HG02943 (cell line): ENCODE results near the gene HBA2.
"Not testable (repeated sequence)": the region's sequence is repeated elsewhere in the genome, so short reads cannot be mapped to it uniquely, and the experiment has no call there.

ENCODE experiments used
- ATAC-seq: cut with Tn5 transposase; IDR thresholded peaks from one replicate; pipeline ENCODE4 v1.9.1; 2021; ENCODE audit warnings: mild to moderate bottlenecking, low read depth, moderate library complexity; ENCODE audit not compliant: unreplicated experiment

Gene HBA2

GRCh38 chr16:172374-172941 is at the start of gene HBA2:
HBA2 (plus strand) TSS chr16:172876; CDS start chr16:172913, 37 bp downstream.
- ATAC-seq = not testable (repeated sequence)

- not testable (repeated sequence) for ATAC-seq
Measured at GRCh38 chr16:123558-124350, 48.9 kb upstream of the HBA2 start.

DNA sequence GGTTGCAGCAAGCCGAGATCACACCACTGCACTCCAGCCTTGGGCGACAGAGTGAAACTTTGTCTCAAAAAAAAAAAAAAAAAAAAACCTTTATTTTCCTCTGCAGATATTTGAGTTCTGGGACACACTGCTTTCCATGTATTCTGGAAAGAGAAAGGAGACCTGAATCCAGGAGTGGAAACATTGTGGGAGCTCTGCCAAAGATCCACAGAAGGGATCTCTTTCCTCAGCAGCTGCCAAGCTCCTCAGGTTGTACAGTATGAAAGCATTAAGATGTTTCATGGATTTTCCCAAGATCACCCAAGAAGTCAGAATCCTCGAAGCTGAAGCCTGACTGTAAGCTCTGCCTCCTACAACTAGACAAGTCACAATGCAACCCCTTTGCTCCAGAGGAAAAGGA is 47.7 kb upstream of the HBA2 start:
- ATAC-seq = no peak

DNA sequence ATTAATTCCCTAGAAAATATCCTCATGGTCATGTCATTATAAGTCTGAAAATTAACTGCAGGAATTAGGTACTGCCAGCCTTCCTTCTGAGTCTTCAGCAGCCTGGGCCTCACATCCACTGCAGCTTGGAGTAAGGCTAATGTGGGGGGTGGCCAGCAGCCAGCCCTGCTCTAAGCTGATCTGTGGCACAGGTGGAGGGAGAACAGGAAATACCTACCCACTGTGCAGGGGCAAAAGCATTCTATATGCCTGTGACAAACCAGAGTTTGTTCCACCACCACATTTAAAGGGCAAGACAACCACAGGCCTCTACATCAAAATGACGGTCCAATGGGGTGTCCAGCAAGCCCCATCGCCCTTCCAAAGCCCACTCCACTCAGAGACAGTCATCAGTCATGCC is 43.6 kb upstream of the HBA2 start:
- ATAC-seq = no peak

- ATAC-seq = no peak
Measured at GRCh38 chr16:130533-131173, 42.0 kb upstream of the HBA2 start.

- ATAC-seq = no peak
Measured at GRCh38 chr16:132120-132519, 40.6 kb upstream of the HBA2 start.

GRCh38 chr16:133716-134115 is 39.0 kb upstream of the HBA2 start:
- no peak for ATAC-seq

DNA sequence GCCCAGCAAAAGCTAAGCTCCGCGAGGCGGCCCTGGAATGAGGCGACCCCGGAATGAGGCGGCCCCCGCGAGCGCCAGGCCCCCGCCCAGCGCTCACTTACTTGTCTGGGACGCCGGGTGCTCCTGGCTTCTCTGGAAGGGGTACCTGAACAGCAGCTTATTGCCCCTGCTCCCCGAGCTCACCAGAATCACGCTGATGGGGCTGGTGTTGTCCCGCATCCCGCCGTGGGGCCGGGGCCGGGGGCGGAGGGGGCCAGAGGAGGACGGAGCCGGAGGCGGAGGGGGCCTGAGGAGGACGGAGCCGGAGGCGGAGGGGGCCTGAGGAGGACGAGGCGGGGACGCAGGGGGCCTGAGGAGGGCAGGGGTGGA is 34.6 kb upstream of the HBA2 start:
- no peak for ATAC-seq

GRCh38 chr16:140175-140857 is 32.4 kb upstream of the HBA2 start:
- ATAC-seq = no peak

- ATAC-seq = no peak
Measured at GRCh38 chr16:142405-142967, 30.2 kb upstream of the HBA2 start.

GRCh38 chr16:143047-143446 is 29.6 kb upstream of the HBA2 start:
- ATAC-seq = no peak

GRCh38 chr16:143456-143855 is 29.2 kb upstream of the HBA2 start:
- no peak for ATAC-seq

DNA sequence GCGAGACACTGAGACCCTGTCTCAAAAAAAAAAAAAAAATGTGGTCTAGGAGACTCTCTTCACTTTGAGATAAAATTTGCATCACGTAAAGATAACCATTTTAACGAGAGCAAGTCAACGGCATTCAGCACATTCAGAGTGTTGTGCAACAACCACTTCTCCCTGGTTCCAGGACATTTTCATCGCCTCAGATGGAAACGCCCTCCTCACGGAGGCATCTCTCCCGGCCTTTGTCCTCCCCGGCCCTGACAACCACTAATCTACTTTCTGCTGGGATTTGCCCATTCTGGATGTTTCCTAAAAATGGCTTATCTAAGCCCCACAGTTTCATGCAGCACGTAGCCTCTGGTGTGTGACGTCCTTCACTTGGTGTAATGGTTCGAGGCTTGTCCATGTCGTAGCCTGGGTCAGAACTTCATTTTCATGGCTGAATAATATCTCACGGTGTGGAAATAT is 27.9 kb upstream of the HBA2 start:
- no peak for ATAC-seq

GRCh38 chr16:146646-147045 is 26.0 kb upstream of the HBA2 start:
- no peak for ATAC-seq

DNA sequence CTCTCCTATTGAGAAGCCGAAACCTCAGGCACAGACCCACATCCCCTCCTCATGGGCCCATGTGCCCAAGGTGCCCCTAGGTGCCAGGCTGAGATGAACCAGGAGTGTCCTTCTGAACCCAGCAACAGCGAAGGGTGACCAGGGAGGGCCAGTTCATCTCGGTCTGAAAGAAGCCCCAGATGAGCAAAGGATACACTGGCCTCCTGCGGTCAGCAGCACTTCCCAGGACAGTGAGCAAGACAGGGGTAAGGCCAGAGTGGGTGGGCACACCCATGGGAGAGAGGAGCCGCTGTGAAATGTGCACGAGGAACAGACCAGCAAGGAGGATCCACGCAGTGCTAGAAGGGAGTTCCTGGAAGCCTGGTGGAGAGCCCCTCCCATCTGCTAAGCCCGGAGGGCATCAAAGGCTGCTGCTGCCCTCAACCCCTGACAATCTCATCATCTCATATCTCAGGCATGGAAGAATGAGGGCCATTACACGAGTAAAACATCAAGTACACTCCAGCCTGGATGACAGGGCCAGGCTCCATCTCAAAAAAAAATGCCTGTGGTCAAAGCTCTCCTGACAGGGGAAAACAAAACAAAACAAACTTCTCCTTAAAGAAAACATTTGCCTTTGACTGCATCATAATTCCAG is 23.5 kb upstream of the HBA2 start:
- ATAC-seq = no peak

GRCh38 chr16:152141-153128 is 20.2 kb upstream of the HBA2 start, which contains the start of gene HBZ:
HBZ (plus strand) TSS chr16:152644; CDS start chr16:152910, 266 bp downstream.
- no peak for ATAC-seq

DNA sequence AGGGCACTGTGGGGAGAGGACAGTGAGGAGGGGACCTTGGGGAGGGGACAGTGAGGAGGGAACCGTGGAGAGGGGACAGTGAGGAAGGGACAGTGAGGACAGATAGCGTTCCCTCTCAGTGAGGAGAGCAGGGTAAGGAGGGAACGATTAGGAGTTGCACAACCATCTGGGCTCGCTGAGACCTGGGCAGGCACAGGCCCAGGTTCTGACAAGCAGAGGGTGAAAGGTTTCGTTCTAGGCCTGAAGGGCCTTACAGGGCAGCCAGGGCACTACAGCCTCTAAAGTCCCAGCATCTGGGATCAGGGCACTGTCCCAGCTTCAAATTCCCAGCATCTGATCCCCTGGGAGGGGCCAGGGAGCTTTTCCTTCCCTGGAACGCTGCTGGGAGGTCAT is 19.6 kb upstream of the HBA2 start:
- ATAC-seq = not testable (repeated sequence)

DNA sequence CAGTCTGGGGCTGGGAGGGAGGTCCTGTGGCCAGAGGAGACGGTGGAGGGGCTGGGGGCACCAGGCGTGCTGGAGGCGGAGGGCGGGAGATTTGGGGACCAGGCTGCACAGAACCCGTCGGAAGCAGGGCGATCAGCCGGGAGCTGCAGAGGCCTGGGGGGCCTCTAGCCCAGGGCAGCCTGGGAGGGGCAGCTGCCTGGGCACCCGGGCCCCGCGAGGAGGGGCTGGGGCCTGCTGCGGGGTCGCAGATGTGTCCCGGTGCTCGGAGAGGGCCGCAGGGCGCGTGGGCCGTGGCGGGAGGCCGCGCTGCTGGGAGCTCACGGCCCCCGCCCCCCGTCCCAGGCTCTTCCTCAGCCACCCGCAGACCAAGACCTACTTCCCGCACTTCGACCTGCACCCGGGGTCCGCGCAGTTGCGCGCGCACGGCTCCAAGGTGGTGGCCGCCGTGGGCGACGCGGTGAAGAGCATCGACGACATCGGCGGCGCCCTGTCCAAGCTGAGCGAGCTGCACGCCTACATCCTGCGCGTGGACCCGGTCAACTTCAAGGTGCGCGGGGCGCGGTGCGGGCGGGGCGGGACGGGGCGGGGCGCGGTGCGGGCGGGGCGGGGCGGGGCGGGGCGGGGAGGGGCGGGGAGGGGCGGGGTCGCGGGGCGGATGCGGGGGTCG is 19.0 kb upstream of the HBA2 start:
- not testable (repeated sequence) for ATAC-seq
